GM21526 (cell line): ENCODE measurements around the gene LPP.

Source experiments
- ATAC-seq: cut with Tn5 transposase; IDR thresholded peaks from one replicate; pipeline ENCODE4 v1.9.1; 2021; ENCODE audit warnings: moderate library complexity; ENCODE audit not compliant: unreplicated experiment, low FRiP score

Gene LPP

DNA sequence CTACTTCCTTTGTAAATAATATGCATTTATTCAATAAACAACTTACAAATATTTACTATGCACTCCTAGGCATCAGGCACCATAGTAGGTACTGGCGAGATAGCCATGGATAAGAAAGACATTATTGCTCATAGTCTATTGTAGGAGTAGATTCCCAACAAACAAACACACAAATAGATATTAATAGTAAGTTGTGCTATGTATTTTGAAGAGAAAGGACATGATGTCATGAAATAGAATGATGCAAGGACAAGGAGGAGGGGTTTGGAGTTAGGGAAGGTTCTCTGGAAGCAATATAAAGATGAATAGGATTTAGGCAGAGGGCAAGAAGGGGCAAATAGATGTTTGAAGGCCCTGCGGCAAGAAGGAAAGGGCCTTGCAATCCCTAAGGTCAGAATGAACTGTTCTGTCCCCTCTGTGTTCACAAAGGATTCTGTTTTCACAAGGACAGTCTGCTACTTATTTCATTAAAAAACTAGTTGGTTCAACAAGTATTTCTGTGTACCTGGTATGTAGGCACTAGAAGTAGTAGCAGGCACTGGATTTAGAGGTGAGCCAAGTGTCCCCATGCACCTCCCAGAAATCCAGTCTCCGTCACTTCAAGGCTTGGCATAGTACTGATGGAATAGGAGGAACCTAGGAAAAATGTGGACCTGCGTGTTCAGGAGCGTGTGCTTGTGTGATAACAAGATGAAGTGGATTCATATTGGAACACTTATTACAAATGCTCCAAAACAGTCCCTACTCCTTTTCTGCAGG, 786.0 kb downstream of the LPP start:
- ATAC-seq: no peak
